Activated CD4-positive, CD25-positive, alpha-beta regulatory T cell treated with anti-CD3 and anti-CD28 coated beads, Interleukin-2, amount 50 U/mL, for 16 hours (primary cell): ENCODE data around the gene HMX3.

Source experiments
- DNase-seq: peaks from one replicate; pipeline ENCODE4 v3.0.0-alpha.2; 2020; ENCODE audit warnings: low read depth, low spot score

Gene HMX3

DNA sequence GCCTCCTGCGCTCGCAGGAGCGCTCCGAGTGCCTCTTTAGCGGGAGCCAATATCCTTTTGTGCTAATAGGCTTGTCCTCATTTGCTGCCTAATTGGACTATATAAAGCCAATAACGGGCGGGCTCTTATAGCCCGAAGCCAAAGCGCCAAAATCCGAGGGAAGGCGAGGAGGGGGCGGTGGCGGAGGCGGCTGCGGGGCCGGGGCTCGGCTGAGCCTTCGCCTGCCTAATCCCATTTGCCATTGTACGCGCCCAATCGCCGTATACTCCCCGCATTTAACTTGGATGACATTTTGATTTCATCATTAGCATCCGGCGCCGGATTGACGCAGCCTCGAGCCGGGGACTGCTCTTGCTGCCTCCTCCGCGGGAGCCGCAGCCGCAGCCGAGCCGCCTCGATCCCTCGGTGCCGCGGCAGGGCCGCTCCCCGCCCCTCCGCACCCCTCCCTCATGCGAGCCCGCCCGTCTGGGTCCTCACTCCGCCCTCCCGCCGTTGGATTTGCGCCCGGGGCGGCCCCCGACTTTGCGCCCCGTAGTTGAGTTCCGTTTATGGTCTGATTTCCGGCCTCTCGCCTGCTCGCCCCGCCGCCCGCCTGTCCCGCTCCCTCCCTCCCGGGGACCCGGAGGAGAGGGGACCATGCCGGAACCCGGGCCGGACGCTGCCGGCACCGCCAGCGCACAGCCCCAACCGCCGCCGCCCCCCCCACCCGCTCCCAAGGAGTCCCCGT, at the start of gene HMX3:
TSS of gene HMX3 (plus strand) at position 556 of the 727 bp plus-strand sequence. CDS start at position 637, 81 bp downstream.
- DNase-seq: no peak

DNA sequence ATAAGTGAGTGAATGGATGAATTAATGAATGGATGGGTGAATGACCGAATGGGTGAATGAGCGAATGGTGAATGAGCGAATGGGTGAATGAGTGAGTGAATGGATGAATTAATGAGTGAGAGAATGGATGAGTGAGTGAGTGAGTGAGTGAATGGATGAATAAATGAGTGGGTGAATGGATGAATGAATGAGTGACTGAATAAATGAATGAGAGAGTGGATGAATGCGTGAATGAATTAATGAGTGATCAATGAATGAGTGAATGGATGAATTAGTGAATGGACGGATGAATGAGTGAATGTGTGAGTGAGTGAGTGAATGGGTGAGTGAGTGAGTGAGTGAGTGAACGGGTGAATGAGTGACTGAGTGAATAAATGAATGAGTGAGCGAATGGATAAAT, 49.5 kb upstream of the HMX3 start:
- DNase-seq: no peak

DNA sequence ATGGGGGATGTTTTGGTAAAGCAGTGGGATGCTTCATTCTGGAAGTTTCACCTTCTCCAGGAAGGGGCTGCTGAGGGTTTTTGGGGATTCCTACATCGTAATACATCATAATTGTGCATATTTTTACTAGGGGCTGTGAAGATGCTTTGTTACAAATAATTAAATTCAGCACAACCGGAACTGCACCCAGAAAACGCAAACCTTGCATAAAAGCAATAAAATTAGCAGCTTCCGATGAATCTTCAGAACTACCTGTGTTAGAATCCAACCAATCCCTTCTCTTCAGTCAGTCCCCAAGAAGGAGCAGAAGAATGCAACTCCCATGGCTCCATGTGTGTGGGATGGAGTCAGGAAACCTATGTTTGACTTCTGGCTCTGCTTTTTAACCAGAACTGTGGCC, 48.4 kb upstream of the HMX3 start:
- DNase-seq: no peak

DNA sequence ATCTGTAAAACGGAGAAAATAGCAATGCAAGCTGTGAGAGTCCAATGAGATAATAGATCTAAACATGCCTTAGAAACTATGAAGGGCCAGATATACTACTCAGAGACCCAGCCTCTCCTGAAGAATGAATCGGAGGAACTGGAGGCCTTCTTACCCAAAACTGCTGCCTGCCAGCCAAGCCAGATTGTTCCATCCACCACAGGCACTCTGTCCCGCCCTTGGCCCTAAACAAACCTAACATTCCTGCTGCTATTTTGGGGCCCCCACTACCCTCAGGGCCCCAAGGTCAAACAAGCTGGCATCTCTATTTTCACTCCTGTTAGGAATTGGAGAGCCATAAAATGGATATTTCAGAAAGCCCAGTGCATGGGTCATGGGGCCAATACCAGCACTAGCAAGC, 48.0 kb upstream of the HMX3 start:
- DNase-seq: no peak

DNA sequence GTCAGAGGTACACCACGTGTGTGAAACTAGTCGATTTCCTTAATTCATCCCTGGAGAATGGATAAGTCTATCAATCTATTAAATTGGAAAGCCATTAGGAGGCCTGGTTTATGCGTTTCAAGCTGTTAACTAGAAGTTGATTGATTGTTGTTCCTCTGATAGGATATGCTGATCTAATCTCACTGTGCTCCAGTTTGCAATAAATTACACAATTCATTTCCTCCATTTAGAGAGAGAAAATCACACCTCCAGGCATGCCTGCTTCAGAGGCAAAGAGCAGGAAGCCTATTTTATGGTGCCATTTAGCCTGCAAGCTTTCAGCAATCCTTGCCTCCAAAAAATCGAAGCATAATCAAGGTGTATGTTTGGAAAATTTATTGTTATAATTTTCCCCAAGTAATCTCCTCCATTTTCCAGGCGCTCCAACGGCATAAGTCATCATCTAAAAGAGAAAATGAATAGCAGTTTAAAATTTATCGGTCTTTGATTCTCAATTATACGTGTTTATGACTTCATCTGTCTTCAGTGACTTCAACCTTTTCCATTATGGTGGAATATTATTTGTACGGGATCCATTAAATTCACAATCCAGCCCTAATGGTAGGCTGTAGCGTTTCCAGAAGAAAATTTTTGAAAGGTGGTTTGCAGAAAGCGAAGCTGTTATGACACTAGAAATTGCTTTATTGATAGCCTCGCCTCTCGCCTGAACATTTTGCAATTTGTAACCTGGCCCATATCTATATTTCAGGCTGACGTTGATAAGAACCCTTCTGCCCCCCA, 42.9 kb upstream of the HMX3 start:
- DNase-seq: no peak

DNA sequence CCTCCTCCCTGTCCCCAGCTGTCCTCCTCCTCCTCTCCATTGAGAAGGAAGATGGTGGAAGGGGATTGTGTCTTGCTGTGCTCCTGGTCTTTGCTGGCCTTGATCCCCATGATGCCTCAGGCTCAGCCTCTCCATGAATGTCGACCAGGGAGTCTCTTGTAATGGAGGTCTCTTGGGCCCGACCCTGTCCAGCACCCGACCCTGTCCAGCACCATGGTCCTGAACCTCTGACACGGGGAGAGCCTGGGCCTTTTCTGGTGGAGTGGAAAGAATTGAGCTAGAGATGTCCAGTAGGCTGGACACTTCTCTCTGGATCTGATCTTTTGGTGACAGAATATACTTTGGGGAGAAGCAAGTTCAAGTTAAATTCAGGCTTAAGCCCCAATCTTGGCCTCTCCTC, 42.3 kb upstream of the HMX3 start:
- no peak for DNase-seq

DNA sequence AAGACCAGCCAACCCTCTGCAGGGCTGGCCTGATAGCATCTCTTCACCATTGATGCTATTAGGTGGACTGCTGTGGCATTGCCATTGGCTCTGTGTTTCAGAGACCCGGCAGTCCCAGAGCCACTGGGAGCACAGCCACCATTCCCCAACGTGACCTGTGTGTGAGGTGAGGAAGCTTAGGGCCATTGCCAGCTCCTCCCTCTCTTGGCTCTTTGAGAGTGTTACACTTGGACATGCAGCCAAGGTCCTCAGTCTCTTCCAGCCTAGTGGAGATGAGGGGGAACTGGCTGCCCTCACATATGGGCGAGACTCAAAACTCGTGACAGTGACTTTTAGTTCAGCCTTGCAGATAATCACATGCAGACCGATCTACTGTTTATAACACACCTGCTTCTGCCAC, 39.3 kb upstream of the HMX3 start:
- no peak for DNase-seq

DNA sequence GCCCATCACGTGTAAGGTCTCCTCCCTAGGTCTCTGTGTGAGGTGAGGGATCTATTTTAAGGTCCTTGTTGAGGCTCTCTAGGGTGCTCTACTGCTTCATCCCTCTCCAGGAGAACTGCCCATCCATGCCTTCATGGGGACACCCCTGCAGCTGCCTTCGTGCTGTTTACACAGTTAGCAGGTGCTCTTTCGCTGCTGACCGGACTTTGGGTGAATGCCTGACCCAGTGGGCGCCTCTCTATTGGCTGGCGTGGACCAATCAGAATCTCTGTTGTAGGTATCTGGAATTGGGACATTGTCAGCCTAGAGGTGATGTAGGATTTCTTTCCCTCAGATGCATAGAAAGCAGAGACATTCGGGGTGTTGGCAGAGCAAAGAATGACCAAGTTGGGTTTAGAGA, 38.7 kb upstream of the HMX3 start:
- no peak for DNase-seq

DNA sequence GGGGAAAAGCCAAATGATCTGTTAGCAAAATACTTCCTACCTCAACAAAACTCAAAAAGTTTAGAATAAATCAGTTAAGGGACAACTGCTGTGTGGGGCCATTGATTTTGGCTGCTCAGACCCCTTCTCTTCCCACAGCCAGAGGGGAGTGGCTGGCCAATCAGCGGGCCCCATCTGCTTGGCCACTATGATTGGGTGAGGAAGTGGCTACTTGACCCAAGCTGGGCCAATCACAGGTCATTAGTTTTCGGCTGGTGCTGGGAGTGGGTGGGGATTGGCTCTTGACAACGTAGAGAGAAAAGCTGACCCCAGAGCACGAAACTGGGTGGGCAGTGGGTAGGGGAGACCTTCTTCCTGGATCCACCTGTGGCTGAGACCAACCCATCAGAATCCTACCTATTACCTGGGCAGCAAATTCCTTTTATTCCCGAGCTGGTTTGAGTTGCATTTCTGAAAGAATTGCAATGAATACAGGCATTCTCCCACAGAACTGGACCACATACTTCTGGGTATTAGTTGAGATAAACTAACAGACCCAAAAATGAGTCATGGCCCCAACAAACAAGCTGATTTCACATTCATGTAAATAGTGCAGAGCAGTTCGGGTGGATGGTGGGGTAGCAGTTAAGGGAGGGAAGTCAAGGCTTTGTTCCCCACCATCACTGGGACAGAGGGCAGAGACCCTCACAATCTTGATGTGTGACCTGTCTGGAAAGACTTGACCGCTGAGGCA, 35.6 kb upstream of the HMX3 start:
- DNase-seq: no peak

DNA sequence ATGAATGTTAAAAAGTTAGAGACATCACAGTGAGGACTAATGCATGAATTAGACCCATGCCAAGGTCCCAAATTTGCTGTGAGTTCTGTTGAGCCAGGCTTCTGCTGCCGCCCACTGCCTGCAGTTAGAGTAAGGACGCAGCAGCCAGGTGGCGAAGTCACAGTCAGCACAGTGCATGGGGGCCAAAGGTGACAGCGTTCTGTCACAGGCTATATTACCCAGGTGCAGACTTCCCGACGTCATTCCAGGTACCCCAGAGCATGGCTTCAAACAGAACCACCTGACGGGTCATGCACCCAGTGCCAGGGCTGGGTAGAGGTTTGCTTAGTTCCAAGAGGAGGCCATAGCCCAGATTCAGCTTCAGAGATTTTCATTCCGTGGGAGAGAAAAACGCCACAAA, 33.9 kb upstream of the HMX3 start:
- no peak for DNase-seq

DNA sequence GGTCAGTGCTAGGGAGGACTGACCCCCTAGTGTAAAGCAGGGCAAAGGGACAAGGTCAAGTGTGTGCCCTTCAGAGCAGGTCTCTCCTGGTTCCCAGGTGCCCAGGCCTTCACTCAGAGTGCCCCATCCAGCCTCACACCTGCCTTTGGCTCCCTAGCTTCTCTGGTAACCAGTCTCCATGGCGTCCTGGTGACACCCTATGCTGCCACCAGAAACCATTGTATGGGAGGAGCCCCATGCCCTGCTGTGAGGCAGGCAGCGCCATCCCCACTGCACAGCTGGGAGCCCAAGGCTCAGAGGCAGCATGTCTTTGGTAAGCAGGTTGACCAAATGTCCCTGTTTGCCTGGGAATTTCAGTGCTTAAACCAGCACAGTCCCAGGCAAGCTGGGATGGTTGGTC, 33.1 kb upstream of the HMX3 start:
- no peak for DNase-seq

DNA sequence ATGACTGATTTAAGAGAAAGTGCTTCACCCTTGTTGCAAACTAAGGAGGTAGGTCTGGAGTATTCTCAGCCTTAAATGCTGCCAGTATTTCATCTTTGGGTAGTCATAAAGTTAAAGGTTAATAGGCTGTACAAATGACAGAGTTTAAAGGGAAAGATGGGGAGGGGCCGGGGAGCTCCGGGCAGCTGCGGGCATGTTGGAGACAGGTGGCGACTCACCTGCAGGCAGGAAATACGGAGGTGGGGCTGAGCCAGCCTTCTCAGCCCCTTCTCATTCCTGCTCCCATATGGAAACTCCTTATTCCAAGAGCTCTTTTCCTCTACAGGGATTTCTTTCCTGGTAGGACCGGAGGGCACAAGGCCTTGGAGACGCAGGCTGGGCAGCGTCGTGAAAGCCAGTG, 31.8 kb upstream of the HMX3 start:
- DNase-seq: no peak

DNA sequence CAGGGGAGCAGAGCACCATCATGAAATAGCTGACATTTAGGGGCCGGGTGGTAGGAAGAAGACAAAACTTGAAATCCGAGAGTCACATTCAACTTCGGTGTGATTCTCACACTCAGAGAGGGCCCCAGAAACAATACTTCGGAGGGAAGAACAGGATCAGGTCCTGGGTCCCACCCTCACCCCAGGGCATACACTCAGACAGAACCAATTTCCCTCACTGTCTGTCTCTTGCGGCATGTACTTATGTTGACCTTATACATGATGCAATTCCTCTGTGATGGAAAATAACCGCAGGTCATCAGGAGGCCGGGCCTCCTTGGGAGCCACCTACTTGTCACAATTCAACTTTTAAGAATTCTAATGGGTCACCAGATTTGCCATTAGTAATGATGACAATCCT, 26.3 kb upstream of the HMX3 start:
- no peak for DNase-seq

DNA sequence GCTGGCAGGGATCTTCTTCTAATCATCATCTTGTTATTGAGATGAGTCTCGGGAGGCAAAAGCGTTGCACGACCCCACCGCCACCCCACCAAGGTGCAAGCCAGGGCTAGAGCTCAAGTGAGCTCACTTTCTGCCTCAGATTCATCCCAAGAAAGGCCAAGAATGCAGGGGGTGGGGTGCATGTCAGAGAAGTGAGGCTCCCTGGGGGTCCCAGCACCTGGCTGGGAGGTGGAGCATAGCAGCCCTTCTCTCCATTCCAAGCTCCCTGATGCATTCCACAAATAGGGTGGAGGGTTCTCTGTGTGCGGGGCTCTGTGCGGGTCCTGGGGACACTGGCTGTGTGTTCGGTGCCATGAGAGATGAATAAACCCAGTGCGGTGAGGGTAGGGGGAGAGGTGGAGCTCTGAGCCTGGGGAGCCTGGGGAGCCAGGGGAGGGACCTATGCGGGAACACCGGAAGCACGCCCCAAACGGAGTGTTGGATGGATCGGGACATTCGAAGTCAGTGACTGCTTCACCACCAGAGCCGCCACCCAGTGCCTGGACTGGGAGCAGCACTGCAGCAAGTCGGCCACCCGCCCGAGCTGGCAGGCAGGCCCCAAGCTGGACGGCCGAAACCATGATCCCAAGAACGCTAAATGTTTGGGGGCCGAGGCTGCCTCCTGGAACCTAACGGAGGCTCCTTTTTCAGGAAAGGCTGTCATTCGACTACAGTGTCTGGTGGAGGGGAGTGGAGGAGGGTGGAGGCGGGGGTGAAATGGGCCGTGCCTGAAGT, 17.9 kb upstream of the HMX3 start:
- no peak for DNase-seq

DNA sequence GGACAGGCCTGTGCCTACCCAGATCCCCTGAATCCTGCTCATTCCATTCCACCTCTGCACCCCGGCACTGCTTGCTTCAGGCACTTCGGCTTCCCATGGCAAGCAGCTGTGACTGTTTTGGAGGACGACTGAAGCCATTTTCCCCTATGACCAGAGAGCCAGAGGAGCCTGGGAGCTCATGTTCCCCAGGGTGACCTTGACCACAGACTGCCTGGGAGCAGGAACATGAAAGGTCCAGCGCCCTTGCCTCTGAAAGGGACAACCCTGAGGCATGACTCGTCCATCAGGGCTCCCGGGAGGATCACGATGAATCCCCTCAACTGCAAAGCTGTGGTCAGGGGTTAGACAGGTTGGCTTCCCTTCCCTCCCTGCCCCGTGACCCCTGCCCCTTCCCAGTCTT, 16.7 kb upstream of the HMX3 start:
- no peak for DNase-seq

DNA sequence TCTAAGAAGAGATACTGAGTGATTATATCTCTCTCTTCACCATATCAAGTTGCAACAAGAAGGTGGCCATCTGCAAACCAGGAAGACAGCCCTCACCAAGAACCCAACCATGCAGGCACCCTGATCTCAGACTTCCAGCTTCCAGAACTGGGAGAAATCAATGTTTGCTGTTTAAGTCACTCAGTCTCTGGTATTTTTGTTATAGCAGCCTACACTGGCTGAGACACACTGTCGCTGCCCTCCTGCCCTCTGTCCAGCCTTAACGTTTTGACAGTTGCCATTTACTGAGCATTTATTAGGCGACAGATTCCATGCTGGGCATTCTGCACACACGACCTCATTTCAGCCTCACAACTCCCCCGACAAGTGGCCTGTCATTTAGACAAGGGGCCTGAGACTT, 9.5 kb upstream of the HMX3 start:
- no peak for DNase-seq

DNA sequence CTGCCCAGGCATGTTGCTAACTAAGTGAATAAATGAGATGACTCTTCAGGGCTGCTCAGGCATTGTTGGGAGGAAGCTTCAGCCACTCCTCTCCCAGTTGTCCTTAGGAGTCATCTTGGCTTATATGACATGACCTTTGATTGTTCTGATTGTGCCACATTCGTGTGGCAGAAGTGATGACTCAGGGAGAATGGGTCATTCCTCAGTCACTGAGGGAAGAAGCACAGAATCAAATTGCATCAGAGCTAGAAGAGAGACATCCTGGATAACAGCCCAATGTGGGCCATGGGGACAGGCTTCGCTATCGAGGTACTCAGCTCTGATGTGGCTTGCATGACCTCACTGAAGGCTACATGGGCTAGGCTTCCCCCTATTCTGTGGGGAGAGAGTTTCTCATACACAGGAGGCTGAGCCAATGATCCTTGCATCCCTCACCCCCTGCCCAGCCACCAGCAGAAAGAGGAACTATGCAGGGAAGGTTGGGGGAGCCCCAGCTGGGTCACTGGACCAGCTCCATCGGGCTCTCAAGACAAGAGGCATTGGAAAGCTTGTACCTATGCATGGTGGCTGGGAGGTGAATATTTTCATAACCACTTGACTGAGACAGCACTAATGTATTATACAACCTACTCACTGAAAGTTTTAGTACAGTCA, 6.0 kb upstream of the HMX3 start:
- no peak for DNase-seq

DNA sequence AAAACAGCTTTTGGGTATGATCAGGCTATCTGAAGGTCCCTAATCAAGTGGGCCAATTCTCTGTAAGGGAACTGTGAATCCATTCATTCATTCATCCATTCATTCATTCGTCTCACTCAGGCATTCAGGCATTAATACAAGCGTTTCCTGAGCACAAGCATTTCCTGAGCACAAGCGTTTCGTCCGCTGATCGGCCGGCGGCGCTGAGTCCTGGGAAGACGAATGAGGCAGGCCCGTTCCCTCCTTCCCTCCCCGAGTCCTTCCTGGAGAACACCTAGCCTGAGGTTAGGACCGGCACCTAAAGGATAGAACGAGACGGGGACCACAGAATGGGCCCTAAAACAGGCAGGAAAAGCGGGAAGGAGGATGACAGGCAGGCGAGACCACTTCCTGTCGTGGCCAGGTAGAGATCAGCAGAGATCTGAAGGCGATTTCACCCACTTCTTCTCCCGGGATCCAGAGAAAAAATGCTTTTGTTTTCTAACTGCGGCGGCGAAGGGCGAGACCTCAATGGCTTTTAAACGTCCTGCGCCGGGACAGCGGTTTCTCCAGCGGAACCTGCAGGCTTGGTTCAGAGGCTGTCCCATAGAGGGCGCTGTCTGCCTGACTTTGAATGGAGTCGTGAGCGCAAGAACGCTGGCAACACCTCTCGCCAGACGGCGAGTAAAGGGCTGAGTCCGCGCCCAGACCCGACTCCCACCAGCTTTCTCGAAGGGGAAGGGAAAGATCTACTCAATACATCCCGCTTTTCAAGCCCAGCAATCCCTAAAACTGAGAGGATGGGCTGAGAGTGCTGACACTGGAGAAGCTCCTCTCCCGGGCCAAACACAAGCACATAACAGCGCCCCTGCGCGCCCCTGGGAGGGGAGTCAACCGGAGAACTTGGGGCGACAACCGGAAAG, 2.9 kb upstream of the HMX3 start:
- DNase-seq: peak; percentile 78

DNA sequence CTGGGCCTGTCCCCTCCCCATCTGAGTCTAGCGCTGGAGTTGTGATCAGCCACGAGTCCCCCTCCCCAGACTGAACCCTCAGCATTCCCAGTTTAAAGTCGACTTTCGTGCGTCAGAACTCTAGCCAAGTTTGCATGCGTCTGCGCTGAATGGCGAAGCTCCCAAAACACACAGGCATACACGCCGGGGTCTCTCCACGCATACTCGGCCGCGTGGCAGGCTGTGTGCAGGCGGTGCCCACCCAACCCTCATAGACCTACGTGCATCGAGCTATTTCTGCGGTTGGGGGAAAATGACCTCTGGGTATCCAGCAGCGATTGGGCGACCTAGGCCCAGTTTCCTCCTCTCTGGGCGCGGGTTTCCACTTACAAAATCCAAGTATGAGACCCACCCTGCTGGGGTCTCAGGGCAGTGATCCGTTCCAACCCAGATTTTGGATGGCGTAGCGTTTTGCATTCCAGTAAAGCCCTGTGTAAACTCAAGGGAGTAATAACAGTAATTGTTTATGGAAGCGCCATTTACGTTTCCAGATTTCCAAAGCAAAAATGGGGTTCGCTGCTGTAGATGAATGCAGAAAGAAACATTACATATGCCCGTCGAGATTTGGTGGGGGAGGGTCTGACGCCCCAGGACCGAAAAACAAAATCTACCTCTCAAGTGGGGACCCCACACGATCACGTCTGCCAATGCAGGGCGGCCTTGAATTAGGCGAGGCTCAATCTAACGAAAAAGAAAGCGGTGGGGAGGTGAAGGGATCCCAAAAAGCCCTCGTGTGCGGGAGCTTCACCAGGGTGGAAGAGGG, 2.0 kb upstream of the HMX3 start:
- no peak for DNase-seq
